ES-I3 (cell line): Measurements from ENCODE around the gene TFDP3.
A peak's percentile ranks its signal among the peaks of the same experiment; 100 is the strongest.

Experiments used
- H3K36me3 ChIP-seq: 2 replicates; pipeline ENCODE4 v1.6.1; 2013; ENCODE audit warnings: mild to moderate bottlenecking, low read length, control low read depth, moderate library complexity; ENCODE audit not compliant: insufficient read depth
- H3K4me1 ChIP-seq: 2 replicates; pipeline ENCODE4 v1.6.1; 2013; ENCODE audit warnings: mild to moderate bottlenecking, control low read depth, low read length; ENCODE audit not compliant: insufficient read depth
- H3K9ac ChIP-seq: 2 replicates; pipeline ENCODE4 v1.6.1; 2013; ENCODE audit warnings: low read depth, mild to moderate bottlenecking, low read length, moderate library complexity
- H3K9me3 ChIP-seq: 2 replicates; pipeline ENCODE4 v1.6.1; 2013; ENCODE audit warnings: mild to moderate bottlenecking, low read length, moderate library complexity; ENCODE audit not compliant: control insufficient read depth, insufficient read depth

TFDP3 gene

GRCh38 chrX:133218329-133218728, at the start of gene TFDP3:
Gene TFDP3 (minus strand): TSS chrX:133218354. CDS start chrX:133218259, 95 bp downstream.
- peaks cover 2% of the 10 kb centered on the region for H3K4me1 ChIP-seq
- H3K9me3 ChIP-seq, result no peaks in the 10 kb centered on the region
- H3K9ac ChIP-seq, result no peak within 1 kb of the TSS
- no peaks in the 10 kb centered on the region for H3K36me3 ChIP-seq

GRCh38 chrX:133267621-133268020, 49.5 kb upstream of the TFDP3 start:
- H3K9me3 ChIP-seq, result no peaks in the 10 kb centered on the region
- H3K36me3 ChIP-seq, result no peaks in the 10 kb centered on the region
- H3K4me1 ChIP-seq, result peaks cover 22% of the 10 kb centered on the region
- no peak overlapping the region for H3K9ac ChIP-seq

- Histone ChIP-seq H3K9me3 (peaks cover 5% of the 10 kb centered on the region; the same call in 1 of the 2 replicates), H3K9ac (peak overlapping the region; percentile 5), H3K4me1 (peaks cover 22% of the 10 kb centered on the region), H3K36me3 (no peaks in the 10 kb centered on the region)
Observed at GRCh38 chrX:133265331-133265730, 47.2 kb upstream of the TFDP3 start.

GRCh38 chrX:133258481-133258880, 40.3 kb upstream of the TFDP3 start:
- no peaks in the 10 kb centered on the region for H3K36me3 ChIP-seq
- H3K4me1 ChIP-seq, result peaks cover 12% of the 10 kb centered on the region; the same call in 1 of the 2 replicates
- no peak overlapping the region for H3K9ac ChIP-seq
- H3K9me3 ChIP-seq, result peaks cover 5% of the 10 kb centered on the region; the same call in 1 of the 2 replicates

- Histone ChIP-seq H3K4me1 (peaks cover 23% of the 10 kb centered on the region), H3K36me3 (no peaks in the 10 kb centered on the region), H3K9ac (no peak overlapping the region), H3K9me3 (no peaks in the 10 kb centered on the region)
Observed at GRCh38 chrX:133254666-133255065, 36.5 kb upstream of the TFDP3 start.

- Histone ChIP-seq H3K9ac (no peak overlapping the region), H3K9me3 (peaks cover 21% of the 10 kb centered on the region), H3K4me1 (peaks cover 28% of the 10 kb centered on the region), H3K36me3 (no peaks in the 10 kb centered on the region)
Observed at GRCh38 chrX:133251204-133251603, 33.0 kb upstream of the TFDP3 start.

- H3K4me1 ChIP-seq, result peaks cover 28% of the 10 kb centered on the region
- no peaks in the 10 kb centered on the region for H3K36me3 ChIP-seq
- peaks cover 25% of the 10 kb centered on the region for H3K9me3 ChIP-seq
- no peak overlapping the region for H3K9ac ChIP-seq
Observed at GRCh38 chrX:133250184-133251100, 32.3 kb upstream of the TFDP3 start.

- H3K4me1 ChIP-seq, result peaks cover 23% of the 10 kb centered on the region
- no peak overlapping the region for H3K9ac ChIP-seq
- H3K9me3 ChIP-seq, result peaks cover 32% of the 10 kb centered on the region
- H3K36me3 ChIP-seq, result no peaks in the 10 kb centered on the region
Observed at GRCh38 chrX:133249266-133250058, 31.3 kb upstream of the TFDP3 start.

GRCh38 chrX:133248177-133248576, 30.0 kb upstream of the TFDP3 start:
- H3K36me3 ChIP-seq, result no peaks in the 10 kb centered on the region
- H3K9ac ChIP-seq, result no peak overlapping the region
- peaks cover 16% of the 10 kb centered on the region for H3K4me1 ChIP-seq
- peaks cover 32% of the 10 kb centered on the region for H3K9me3 ChIP-seq

GRCh38 chrX:133246921-133247320, 28.8 kb upstream of the TFDP3 start:
- Histone ChIP-seq H3K36me3 (no peaks in the 10 kb centered on the region), H3K9me3 (peaks cover 32% of the 10 kb centered on the region), H3K9ac (no peak overlapping the region), H3K4me1 (peaks cover 16% of the 10 kb centered on the region)

GRCh38 chrX:133235830-133236229, 17.7 kb upstream of the TFDP3 start:
- Histone ChIP-seq H3K36me3 (no peaks in the 10 kb centered on the region), H3K4me1 (no peaks in the 10 kb centered on the region), H3K9me3 (no peaks in the 10 kb centered on the region), H3K9ac (no peak overlapping the region)

GRCh38 chrX:133232331-133232730, 14.2 kb upstream of the TFDP3 start:
- no peaks in the 10 kb centered on the region for H3K9me3 ChIP-seq
- no peak overlapping the region for H3K9ac ChIP-seq
- no peaks in the 10 kb centered on the region for H3K36me3 ChIP-seq
- H3K4me1 ChIP-seq, result no peaks in the 10 kb centered on the region

GRCh38 chrX:133229361-133229760, 11.2 kb upstream of the TFDP3 start:
- no peaks in the 10 kb centered on the region for H3K36me3 ChIP-seq
- no peaks in the 10 kb centered on the region for H3K4me1 ChIP-seq

GRCh38 chrX:133215747-133216146, 2.4 kb downstream of the TFDP3 start:
- Histone ChIP-seq H3K9ac (no peak overlapping the region), H3K9me3 (no peaks in the 10 kb centered on the region), H3K4me1 (peaks cover 7% of the 10 kb centered on the region), H3K36me3 (no peaks in the 10 kb centered on the region)

More at GRCh38 chrX:133229361-133229760, 11.2 kb upstream of the TFDP3 start:
- Histone ChIP-seq H3K9me3 (no peaks in the 10 kb centered on the region), H3K9ac (no peak overlapping the region)
